Uterus (tissue), 2 donors: ENCODE data around the gene RNF181.

Experiments used
- POLR2A ChIP-seq, 2 donors: fragments of 450-650 bp; IDR thresholded peaks; one replicate each; pipeline ENCODE4 v1.6.1; 2016; ENCODE audit warnings: antibody characterized with exemption in 2 of 2, mild to moderate bottlenecking in 1 of 2, moderate library complexity in 1 of 2
- TF ChIP-seq, protein P1 (sequence below), 4 experiments: fragments of 200-600 bp in 2 of 4; fragments of 450-650 bp in 2 of 4; sonication (generic) in 2 of 4; IDR thresholded peaks; one replicate each; pipeline ENCODE4 v1.5.1; 2016 to 2019; ENCODE audit warnings: antibody characterized with exemption in 4 of 4, mild to moderate bottlenecking in 2 of 4, moderate library complexity in 1 of 4

DNA sequence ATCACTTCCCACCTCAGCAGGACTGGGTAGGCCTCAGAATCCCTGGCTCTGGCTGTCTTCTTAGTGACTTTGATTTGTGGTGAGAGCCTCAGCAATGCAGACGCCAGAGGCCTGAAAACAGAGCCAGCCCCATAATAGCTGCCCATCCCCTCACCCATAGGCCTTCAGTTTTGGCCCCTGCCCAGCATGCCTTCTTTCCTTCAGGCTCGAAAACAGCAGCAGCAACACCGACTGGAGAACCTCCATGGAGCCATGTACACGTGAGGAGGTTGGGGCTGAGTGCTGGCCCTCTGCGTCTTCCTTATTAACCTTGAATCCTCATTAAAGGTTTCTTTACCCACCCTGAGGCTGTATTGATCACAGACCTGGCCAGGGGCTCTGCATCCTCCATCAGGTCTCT is 1.7 kb downstream of the RNF181 start:
- TF ChIP-seq, protein P1, sequence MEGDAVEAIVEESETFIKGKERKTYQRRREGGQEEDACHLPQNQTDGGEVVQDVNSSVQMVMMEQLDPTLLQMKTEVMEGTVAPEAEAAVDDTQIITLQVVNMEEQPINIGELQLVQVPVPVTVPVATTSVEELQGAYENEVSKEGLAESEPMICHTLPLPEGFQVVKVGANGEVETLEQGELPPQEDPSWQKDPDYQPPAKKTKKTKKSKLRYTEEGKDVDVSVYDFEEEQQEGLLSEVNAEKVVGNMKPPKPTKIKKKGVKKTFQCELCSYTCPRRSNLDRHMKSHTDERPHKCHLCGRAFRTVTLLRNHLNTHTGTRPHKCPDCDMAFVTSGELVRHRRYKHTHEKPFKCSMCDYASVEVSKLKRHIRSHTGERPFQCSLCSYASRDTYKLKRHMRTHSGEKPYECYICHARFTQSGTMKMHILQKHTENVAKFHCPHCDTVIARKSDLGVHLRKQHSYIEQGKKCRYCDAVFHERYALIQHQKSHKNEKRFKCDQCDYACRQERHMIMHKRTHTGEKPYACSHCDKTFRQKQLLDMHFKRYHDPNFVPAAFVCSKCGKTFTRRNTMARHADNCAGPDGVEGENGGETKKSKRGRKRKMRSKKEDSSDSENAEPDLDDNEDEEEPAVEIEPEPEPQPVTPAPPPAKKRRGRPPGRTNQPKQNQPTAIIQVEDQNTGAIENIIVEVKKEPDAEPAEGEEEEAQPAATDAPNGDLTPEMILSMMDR (IDR thresholded peaks at IDR 0.05), result no peak
- TF ChIP-seq POLR2A (IDR thresholded peaks at IDR 0.05), result no peak
